ENCODE data around the gene ATP5ME. TPM values are rescaled to one million over a fixed set of nuclear protein-coding genes. Genes with fewer than 3 reads are reported as not detected.

The ATP5ME gene
- polyA plus RNA-seq, 1 of the 3 experiments (the other 2 are of a cell fraction): 1,185 TPM

DNA sequence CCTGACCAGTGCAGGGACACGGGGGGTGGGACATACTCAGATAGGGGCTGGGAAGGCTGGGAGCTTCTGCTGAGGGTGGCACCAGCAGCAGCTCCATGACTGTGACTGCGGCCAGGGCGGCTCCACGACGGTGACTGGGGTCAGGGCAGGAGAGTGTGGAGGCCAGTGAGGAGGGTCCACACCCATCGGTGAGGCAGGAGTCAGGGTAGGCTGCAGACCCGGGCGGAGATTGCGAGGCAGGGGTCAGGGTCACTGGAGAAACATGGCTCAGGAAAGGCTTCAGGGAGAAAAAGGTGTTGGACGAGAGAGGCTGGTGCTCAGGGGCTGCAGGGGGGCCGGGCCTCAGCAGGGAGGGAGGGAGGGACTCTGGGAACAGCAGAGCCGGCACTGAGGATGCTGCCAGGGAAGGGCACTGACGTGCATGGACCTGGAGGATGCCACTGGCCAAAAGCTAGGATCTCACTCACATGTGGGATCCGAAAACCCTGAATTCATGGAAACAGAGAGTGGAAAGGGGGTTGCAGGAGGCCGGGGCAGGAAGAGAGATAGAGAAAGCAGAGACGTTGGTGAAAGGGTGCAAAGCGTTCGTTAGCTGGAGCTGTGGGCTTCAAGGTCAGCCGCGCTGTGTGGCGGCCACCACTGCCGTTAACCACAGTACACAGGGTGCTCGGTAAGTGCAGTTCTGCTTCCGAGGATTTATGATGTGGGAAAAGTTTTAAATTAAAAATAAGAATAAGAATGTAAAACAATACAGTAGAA lies 22.0 kb downstream of the ATP5ME start:
- Histone ChIP-seq H3K4me3 (ENCODE audit: low read depth in 2 of 2, low read length in 1 of 2) (no peak overlapping the region), H3K36me3 (replicated peaks in 1 of 2; ENCODE audit: control insufficient read depth in 1 of 2, insufficient read depth in 2 of 2, low read length in 1 of 2) (no peaks in the 10 kb centered on the region), H3K4me2 (no peak overlapping the region), H4K20me1 (ENCODE audit: insufficient read depth) (no peaks in the 10 kb centered on the region), H3K4me1 (ENCODE audit: control insufficient read depth in 1 of 2, insufficient read depth in 2 of 2, low read depth in 1 of 2, low read length in 1 of 2) (peaks cover 0 to 9% of the 10 kb centered on the region in 2 experiments; a peak in 1 of 4 replicates), H3K9ac (no peak overlapping the region), H3F3A (replicated peaks; ENCODE audit: insufficient read depth) (no peaks in the 10 kb centered on the region), H3K27ac (ENCODE audit: low read depth in 2 of 2, low read length in 1 of 2) (no peak overlapping the region), H3K79me2 (ENCODE audit: insufficient read depth) (no peaks in the 10 kb centered on the region), H2AFZ (ENCODE audit: low read depth) (no peak overlapping the region), H3K9me3 (no peaks in the 10 kb centered on the region), H3K9me2 (no peaks in the 10 kb centered on the region), H3K27me3 (ENCODE audit: insufficient read depth) (peaks cover 13% of the 10 kb centered on the region; the same call in 1 of the 2 replicates)
- WGBS (ENCODE audit: low lambda C conversion rate): 54% methylated on average over 22 of the region's 24 CpGs
- TF ChIP-seq CHD2 (IDR thresholded peaks at IDR 0.05; ENCODE audit: low read length, partially characterized antibody): no peak
- no peak for TF ChIP-seq GABPA (IDR thresholded peaks at IDR 0.05; ENCODE audit: low read depth)
- TF ChIP-seq, protein P1, sequence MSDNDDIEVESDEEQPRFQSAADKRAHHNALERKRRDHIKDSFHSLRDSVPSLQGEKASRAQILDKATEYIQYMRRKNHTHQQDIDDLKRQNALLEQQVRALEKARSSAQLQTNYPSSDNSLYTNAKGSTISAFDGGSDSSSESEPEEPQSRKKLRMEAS (IDR thresholded peaks at IDR 0.05; ENCODE audit: low read depth): no peak
- TF ChIP-seq, protein P2, sequence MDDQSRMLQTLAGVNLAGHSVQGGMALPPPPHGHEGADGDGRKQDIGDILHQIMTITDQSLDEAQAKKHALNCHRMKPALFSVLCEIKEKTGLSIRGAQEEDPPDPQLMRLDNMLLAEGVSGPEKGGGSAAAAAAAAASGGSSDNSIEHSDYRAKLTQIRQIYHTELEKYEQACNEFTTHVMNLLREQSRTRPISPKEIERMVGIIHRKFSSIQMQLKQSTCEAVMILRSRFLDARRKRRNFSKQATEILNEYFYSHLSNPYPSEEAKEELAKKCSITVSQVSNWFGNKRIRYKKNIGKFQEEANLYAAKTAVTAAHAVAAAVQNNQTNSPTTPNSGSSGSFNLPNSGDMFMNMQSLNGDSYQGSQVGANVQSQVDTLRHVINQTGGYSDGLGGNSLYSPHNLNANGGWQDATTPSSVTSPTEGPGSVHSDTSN (IDR thresholded peaks at IDR 0.05): no peak
- no peak for TF ChIP-seq FOXJ3 (CRISPR knock-in tag; IDR thresholded peaks at IDR 0.05)
- TF ChIP-seq, protein P3, sequence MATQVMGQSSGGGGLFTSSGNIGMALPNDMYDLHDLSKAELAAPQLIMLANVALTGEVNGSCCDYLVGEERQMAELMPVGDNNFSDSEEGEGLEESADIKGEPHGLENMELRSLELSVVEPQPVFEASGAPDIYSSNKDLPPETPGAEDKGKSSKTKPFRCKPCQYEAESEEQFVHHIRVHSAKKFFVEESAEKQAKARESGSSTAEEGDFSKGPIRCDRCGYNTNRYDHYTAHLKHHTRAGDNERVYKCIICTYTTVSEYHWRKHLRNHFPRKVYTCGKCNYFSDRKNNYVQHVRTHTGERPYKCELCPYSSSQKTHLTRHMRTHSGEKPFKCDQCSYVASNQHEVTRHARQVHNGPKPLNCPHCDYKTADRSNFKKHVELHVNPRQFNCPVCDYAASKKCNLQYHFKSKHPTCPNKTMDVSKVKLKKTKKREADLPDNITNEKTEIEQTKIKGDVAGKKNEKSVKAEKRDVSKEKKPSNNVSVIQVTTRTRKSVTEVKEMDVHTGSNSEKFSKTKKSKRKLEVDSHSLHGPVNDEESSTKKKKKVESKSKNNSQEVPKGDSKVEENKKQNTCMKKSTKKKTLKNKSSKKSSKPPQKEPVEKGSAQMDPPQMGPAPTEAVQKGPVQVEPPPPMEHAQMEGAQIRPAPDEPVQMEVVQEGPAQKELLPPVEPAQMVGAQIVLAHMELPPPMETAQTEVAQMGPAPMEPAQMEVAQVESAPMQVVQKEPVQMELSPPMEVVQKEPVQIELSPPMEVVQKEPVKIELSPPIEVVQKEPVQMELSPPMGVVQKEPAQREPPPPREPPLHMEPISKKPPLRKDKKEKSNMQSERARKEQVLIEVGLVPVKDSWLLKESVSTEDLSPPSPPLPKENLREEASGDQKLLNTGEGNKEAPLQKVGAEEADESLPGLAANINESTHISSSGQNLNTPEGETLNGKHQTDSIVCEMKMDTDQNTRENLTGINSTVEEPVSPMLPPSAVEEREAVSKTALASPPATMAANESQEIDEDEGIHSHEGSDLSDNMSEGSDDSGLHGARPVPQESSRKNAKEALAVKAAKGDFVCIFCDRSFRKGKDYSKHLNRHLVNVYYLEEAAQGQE (IDR thresholded peaks at IDR 0.05; ENCODE audit: low read depth, low read length): no peak
- TF ChIP-seq SMC3 (IDR thresholded peaks at IDR 0.05; ENCODE audit: low read depth, low read length): no peak
- TF ChIP-seq RFX5 (IDR thresholded peaks at IDR 0.05; ENCODE audit: low read length): no peak
- TF ChIP-seq GATA2 (CRISPR knock-in tag; IDR thresholded peaks at IDR 0.05): no peak
- ChIA-PET CTCF (interaction anchor here (0.9 to 1.6 kb wide), 3 partner anchors 12 to 49 kb away, joined by 3 to 5 read pairs (median 3); no protein-coding TSS in a partner anchor), POLR2A (no interaction called here)
- DNase-seq: no peak

Measured in SK-N-SH (cell line).